SKM-1 treated with dmso at 0.1 percent for 144 hours (cell line): Measurements from ENCODE around the gene ROR1.

Source experiments
- DNase-seq: peaks from one replicate; lab custom pipeline; 2025; ENCODE audit not compliant: unreplicated experiment; lab: John Stamatoyannopoulos, UW

The ROR1 gene

GRCh38 chr1:64124704-64125440 lies 351.1 kb downstream of the ROR1 start:
- no peak for DNase-seq

- no peak for DNase-seq
Measured at GRCh38 chr1:64126581-64126980, 352.8 kb downstream of the ROR1 start.

- no peak for DNase-seq
Measured at GRCh38 chr1:64127297-64127696, 353.5 kb downstream of the ROR1 start.

GRCh38 chr1:64129701-64130100 lies 355.9 kb downstream of the ROR1 start:
- DNase-seq = no peak

- DNase-seq = no peak
Measured at GRCh38 chr1:64131155-64131554, 357.3 kb downstream of the ROR1 start.

GRCh38 chr1:64133036-64133435 lies 359.2 kb downstream of the ROR1 start:
- no peak for DNase-seq

- no peak for DNase-seq
Measured at GRCh38 chr1:64135462-64136223, 361.8 kb downstream of the ROR1 start.

- no peak for DNase-seq
Measured at GRCh38 chr1:64136296-64136695, 362.5 kb downstream of the ROR1 start.

- DNase-seq = peak; percentile 41
Measured at GRCh38 chr1:64136752-64137411, 363.1 kb downstream of the ROR1 start.

- DNase-seq = no peak
Measured at GRCh38 chr1:64137412-64137803, 363.6 kb downstream of the ROR1 start.

- DNase-seq = no peak
Measured at GRCh38 chr1:64139877-64140276, 366.1 kb downstream of the ROR1 start.

GRCh38 chr1:64140596-64140995 lies 366.8 kb downstream of the ROR1 start:
- DNase-seq = no peak

GRCh38 chr1:64147045-64147724 lies 373.4 kb downstream of the ROR1 start:
- DNase-seq = no peak

- no peak for DNase-seq
Measured at GRCh38 chr1:64147759-64148158, 373.9 kb downstream of the ROR1 start.

GRCh38 chr1:64150266-64150665 lies 376.4 kb downstream of the ROR1 start:
- DNase-seq = no peak

- DNase-seq = no peak
Measured at GRCh38 chr1:64150729-64151230, 377.0 kb downstream of the ROR1 start.

- DNase-seq = no peak
Measured at GRCh38 chr1:64155278-64155677, 381.5 kb downstream of the ROR1 start.

- DNase-seq = no peak
Measured at GRCh38 chr1:64161357-64161941, 387.6 kb downstream of the ROR1 start.

GRCh38 chr1:64162151-64162550 lies 388.3 kb downstream of the ROR1 start:
- DNase-seq = no peak

GRCh38 chr1:64162804-64163203 lies 389.0 kb downstream of the ROR1 start:
- DNase-seq = no peak

GRCh38 chr1:64163431-64163830 lies 389.6 kb downstream of the ROR1 start:
- no peak for DNase-seq
